ENCODE measurements around the gene PANK1. TPM values are rescaled to one million over a fixed set of nuclear protein-coding genes. Genes with fewer than 3 reads are reported as not detected.
"Not testable (repeated sequence)": the region's sequence is repeated elsewhere in the genome, so short reads cannot be mapped to it uniquely, and the experiment has no call there.

The PANK1 gene
- total RNA-seq, 2 donors from 2014 or later = 1.6 to 5.3 TPM

DNA sequence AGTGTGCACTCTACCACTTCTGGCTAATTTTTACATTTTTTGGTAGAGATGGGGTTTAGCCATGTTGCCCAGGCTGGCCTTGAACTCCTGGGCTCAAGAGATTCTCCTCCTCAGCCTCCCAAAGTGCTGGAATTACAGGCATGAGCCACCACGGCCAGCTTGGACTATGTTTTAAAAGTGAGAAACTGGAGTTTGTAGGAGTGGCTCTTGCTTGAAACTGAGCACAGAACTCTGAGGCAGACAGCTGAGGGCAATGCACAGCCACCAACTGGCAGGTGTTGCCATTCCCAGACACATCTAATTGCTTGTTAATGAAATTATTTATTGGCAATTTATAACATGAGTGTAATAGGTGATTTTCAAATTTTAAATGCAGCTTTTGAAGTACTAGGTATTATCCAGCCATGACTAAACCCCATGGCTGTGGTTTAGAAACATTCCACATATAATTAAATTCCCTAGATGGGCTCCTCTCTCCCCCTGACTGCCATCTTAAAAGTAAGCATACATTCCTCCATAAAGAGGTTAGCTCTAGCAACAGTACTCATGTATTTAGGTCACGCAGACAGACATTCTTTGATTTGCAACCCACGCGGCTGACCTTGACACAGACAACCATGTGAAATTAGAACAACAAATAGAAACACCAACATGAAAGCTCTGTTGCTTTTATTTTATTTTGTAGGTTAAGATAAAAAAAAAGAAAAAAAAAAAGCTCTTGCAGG is 19.8 kb downstream of the PANK1 start:
- Mint-ChIP-seq H3K27me3 (ENCODE audit: low read depth) (no peaks in the 10 kb centered on the region), H3K36me3 (ENCODE audit: insufficient read depth in 2 of 2) (peaks cover 3 to 4% of the 10 kb centered on the region in 2 donors), H3K27ac (no peak overlapping the region), H3K4me3 (no peak overlapping the region), H3K9me3 (peaks cover 2 to 4% of the 10 kb centered on the region in 2 donors), H3K4me1 (ENCODE audit: low read depth) (no peaks in the 10 kb centered on the region)
- DNase-seq (no peak), ATAC-seq (replicated peaks in 1 of 2) (no peak)

GRCh38 chr10:89624020-89624419 is 21.0 kb downstream of the PANK1 start:
- no peak overlapping the region for H3K4me3 Mint-ChIP-seq
- peaks cover 2 to 4% of the 10 kb centered on the region in 2 donors for H3K9me3 Mint-ChIP-seq
- peaks cover 3 to 4% of the 10 kb centered on the region in 2 donors for H3K36me3 Mint-ChIP-seq (ENCODE audit: insufficient read depth in 2 of 2)
- no peaks in the 10 kb centered on the region for H3K4me1 Mint-ChIP-seq (ENCODE audit: low read depth)
- no peak overlapping the region for H3K27ac Mint-ChIP-seq
- DNase-seq (no peak), ATAC-seq (replicated peaks in 1 of 2) (no peak)
- H3K27me3 Mint-ChIP-seq (ENCODE audit: low read depth) = no peaks in the 10 kb centered on the region

DNA sequence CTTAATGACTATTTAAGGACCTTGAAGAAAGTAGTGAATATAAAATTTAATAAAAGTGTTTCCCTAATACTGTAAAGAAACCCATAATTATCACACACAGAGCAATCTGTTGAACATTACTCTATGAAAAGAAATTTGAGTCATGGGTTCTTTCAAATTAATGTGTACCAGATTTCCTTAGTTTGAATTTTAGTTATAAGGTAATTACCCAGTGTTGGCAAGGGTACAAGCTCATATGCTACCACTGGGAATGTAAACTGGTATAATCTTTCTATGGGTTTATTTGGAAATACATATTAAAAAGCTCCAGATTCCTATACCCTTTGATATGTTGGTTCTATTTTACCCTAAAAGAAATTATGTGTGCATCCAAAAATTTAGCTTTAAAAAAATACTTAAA is 22.9 kb downstream of the PANK1 start:
- no peak overlapping the region for H3K27ac Mint-ChIP-seq
- peaks cover 3% of the 10 kb centered on the region for H3K4me1 Mint-ChIP-seq (ENCODE audit: low read depth)
- DNase-seq (no peak), ATAC-seq (replicated peaks in 1 of 2) (no peak)
- peaks cover 2 to 4% of the 10 kb centered on the region in 2 donors for H3K9me3 Mint-ChIP-seq
- peaks cover 3 to 4% of the 10 kb centered on the region in 2 donors for H3K36me3 Mint-ChIP-seq (ENCODE audit: insufficient read depth in 2 of 2)
- no peak overlapping the region for H3K4me3 Mint-ChIP-seq
- H3K27me3 Mint-ChIP-seq (ENCODE audit: low read depth) = no peaks in the 10 kb centered on the region

DNA sequence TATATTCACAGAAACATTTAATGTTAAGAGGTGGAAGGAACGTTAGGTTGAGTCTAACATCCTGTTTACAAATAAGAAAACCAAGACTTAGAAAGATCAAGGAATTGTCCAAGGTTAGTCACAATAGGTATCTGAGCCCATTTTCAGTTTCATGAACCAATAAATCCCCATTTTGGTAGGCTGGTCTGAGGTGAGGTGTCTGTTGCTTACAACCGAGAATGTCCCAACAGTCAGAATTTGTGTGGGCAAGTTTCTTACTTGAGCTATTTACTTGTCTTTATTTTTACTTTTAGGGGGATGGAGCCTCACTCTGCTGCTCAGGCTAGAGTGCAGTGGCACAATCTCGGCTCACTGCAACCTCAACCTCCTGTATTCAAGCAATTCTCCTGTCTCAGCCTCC is 23.6 kb downstream of the PANK1 start:
- Mint-ChIP-seq H3K36me3 (ENCODE audit: insufficient read depth in 2 of 2) (peaks cover 3 to 4% of the 10 kb centered on the region in 2 donors), H3K4me3 (no peak overlapping the region), H3K27ac (no peak overlapping the region), H3K27me3 (ENCODE audit: low read depth) (no peaks in the 10 kb centered on the region), H3K9me3 (peaks cover 2 to 4% of the 10 kb centered on the region in 2 donors), H3K4me1 (ENCODE audit: low read depth) (peaks cover 3% of the 10 kb centered on the region)
- ATAC-seq (replicated peaks in 1 of 2) = no peak
- DNase-seq = no peak

GRCh38 chr10:89620296-89620695 is 24.7 kb downstream of the PANK1 start:
- not testable (repeated sequence) for DNase-seq; H3K27ac Mint-ChIP-seq; H3K4me1 Mint-ChIP-seq (ENCODE audit: low read depth); ATAC-seq (replicated peaks in 1 of 2); H3K27me3 Mint-ChIP-seq (ENCODE audit: low read depth); H3K4me3 Mint-ChIP-seq; H3K36me3 Mint-ChIP-seq (ENCODE audit: insufficient read depth in 2 of 2); H3K9me3 Mint-ChIP-seq

- Mint-ChIP-seq H3K9me3 (peaks cover 2 to 4% of the 10 kb centered on the region in 2 donors), H3K4me3 (no peak overlapping the region), H3K27me3 (ENCODE audit: low read depth) (no peaks in the 10 kb centered on the region), H3K36me3 (ENCODE audit: insufficient read depth in 2 of 2) (peaks cover 3 to 4% of the 10 kb centered on the region in 2 donors), H3K4me1 (ENCODE audit: low read depth) (peaks cover 18% of the 10 kb centered on the region), H3K27ac (no peak overlapping the region)
- no peak for ATAC-seq (replicated peaks in 1 of 2)
- DNase-seq = no peak
Measured at GRCh38 chr10:89615824-89616223, 29.2 kb downstream of the PANK1 start.

DNA sequence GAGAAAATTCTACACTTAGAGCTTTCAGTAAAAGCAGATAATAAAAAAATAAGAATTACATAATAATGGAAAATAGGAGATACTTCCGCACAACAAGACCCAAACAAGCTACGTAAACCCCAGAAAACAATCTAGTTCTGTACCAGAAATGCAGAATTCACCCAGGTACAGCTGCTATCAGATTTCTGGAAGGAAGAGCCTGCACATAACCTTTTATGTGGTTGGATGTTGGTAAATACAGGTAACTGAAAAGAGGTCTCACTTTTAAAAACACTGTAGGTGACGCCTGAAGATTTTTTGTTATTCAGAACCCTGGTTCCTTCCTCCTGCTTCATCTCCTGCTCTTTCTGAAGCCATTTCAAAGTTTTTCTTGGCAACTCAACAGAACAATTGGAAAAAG is 29.9 kb downstream of the PANK1 start:
- DNase-seq = no peak
- Mint-ChIP-seq H3K4me1 (ENCODE audit: low read depth) (peaks cover 21% of the 10 kb centered on the region), H3K27ac (no peak overlapping the region), H3K36me3 (ENCODE audit: insufficient read depth in 2 of 2) (no peaks in the 10 kb centered on the region), H3K27me3 (ENCODE audit: low read depth) (no peaks in the 10 kb centered on the region), H3K9me3 (no peaks in the 10 kb centered on the region), H3K4me3 (no peak overlapping the region)
- no peak for ATAC-seq (replicated peaks in 1 of 2)

GRCh38 chr10:89613582-89613981 is 31.5 kb downstream of the PANK1 start:
- no peaks in the 10 kb centered on the region for H3K36me3 Mint-ChIP-seq (ENCODE audit: insufficient read depth in 2 of 2)
- ATAC-seq (replicated peaks in 1 of 2) (no peak), DNase-seq (no peak)
- H3K9me3 Mint-ChIP-seq = no peaks in the 10 kb centered on the region
- H3K27ac Mint-ChIP-seq = no peak overlapping the region
- peaks cover 30% of the 10 kb centered on the region for H3K4me1 Mint-ChIP-seq (ENCODE audit: low read depth)
- no peaks in the 10 kb centered on the region for H3K27me3 Mint-ChIP-seq (ENCODE audit: low read depth)
- no peak overlapping the region for H3K4me3 Mint-ChIP-seq

DNA sequence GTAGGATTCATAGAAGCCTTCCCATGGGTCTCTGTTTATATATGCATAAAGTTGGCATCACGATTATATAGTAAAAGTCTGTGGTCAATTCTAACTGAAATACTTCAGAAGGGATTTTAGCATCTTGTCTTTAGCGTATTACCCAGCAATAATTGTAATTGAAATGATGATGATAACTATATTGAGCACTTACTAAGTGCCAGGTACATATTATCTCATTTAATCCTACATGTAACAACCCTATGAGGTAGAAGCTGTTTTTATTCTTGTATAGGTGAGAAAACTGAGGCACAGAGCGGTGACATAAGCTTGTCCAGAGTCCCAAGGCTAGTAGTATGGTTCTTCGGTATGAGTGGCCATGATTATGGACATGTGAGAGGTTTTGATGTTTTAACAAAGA is 33.8 kb downstream of the PANK1 start:
- no peak overlapping the region for H3K27ac Mint-ChIP-seq
- H3K9me3 Mint-ChIP-seq = no peaks in the 10 kb centered on the region
- ATAC-seq (replicated peaks in 1 of 2) (no peak), DNase-seq (no peak)
- no peaks in the 10 kb centered on the region for H3K36me3 Mint-ChIP-seq (ENCODE audit: insufficient read depth in 2 of 2)
- no peaks in the 10 kb centered on the region for H3K27me3 Mint-ChIP-seq (ENCODE audit: low read depth)
- H3K4me1 Mint-ChIP-seq (ENCODE audit: low read depth) = peaks cover 27% of the 10 kb centered on the region
- H3K4me3 Mint-ChIP-seq = no peak overlapping the region

DNA sequence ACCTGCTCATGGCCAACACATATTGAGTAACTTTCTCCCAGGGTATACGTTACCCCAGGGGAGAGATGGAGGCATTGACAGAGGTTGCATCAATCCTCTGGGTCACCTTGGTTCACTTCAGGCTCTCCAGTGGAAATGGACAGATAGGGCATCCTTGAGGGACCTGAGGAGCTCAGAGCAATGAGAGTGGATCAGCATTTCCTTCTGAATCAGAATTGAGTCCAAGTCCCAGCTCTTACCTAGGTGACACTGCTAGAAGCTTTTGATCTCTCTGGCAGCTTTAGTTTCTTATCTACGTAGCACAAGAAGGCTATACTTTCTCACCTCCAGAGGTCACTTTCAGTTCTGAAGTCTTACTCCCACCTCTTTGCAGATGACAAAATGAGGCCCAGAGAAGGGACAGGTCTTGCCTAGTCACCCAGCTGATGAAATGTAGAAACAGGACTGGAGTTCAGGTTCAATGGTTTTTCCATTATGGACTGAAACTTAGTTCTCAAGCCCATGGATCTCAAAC is 35.2 kb downstream of the PANK1 start:
- peak overlapping the region; percentile 34 for H3K27ac Mint-ChIP-seq
- peak; percentile 87 to 95 for ATAC-seq (replicated peaks in 1 of 2)
- H3K4me3 Mint-ChIP-seq = peak overlapping the region in 1 of 2 donors; percentile 37
- no peaks in the 10 kb centered on the region for H3K27me3 Mint-ChIP-seq (ENCODE audit: low read depth)
- H3K9me3 Mint-ChIP-seq = no peaks in the 10 kb centered on the region
- H3K36me3 Mint-ChIP-seq (ENCODE audit: insufficient read depth in 2 of 2) = no peaks in the 10 kb centered on the region
- DNase-seq = peak; percentile 3 to 13
- H3K4me1 Mint-ChIP-seq (ENCODE audit: low read depth) = peaks cover 16% of the 10 kb centered on the region

DNA sequence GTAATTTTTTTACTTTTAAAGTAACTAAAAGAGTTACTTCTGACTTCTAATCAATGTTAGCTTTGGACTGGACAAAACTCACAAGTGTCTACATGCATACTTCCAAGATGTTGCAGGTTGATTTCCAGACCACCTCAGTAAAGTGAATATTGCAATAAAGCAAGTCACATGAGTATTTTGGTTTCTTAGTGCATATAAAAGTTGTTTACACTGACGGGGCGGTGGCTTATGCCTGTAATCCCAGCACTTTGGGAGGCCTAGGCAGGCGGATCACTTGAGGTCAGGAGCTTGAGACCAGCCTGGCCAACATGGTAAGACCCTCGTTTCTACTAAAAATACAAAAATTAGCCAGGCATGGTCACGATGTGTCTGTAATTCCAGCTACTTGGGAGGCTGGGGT is 40.8 kb downstream of the PANK1 start:
- H3K4me1 Mint-ChIP-seq (ENCODE audit: low read depth) = no peaks in the 10 kb centered on the region
- H3K27ac Mint-ChIP-seq = no peak overlapping the region
- no peak for DNase-seq
- no peaks in the 10 kb centered on the region for H3K9me3 Mint-ChIP-seq
- H3K27me3 Mint-ChIP-seq (ENCODE audit: low read depth) = no peaks in the 10 kb centered on the region
- no peak for ATAC-seq (replicated peaks in 1 of 2)
- no peak overlapping the region for H3K4me3 Mint-ChIP-seq
- no peaks in the 10 kb centered on the region for H3K36me3 Mint-ChIP-seq (ENCODE audit: insufficient read depth in 2 of 2)

DNA sequence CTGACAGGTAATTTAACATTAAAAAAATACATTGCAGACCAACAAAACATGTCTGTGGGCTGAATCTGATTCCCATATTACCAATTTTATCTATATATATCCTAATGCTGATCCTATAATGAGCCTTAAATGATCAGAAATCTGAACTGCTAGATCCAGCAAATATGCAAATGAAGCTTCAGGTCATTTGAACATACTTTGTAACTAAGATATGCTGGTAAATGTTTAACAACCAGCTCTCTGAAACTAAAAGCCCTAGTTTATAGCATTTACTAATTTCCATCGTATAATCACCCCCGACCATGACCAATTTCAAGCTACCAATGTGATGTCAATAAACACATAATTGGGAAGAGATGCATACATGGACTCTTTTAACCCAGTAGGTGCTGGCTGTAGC is 42.1 kb downstream of the PANK1 start:
- Mint-ChIP-seq H3K4me3 (no peak overlapping the region), H3K27me3 (ENCODE audit: low read depth) (no peaks in the 10 kb centered on the region), H3K4me1 (ENCODE audit: low read depth) (no peaks in the 10 kb centered on the region), H3K36me3 (ENCODE audit: insufficient read depth in 2 of 2) (no peaks in the 10 kb centered on the region), H3K27ac (no peak overlapping the region), H3K9me3 (no peaks in the 10 kb centered on the region)
- ATAC-seq (replicated peaks in 1 of 2) (no peak), DNase-seq (no peak)

DNA sequence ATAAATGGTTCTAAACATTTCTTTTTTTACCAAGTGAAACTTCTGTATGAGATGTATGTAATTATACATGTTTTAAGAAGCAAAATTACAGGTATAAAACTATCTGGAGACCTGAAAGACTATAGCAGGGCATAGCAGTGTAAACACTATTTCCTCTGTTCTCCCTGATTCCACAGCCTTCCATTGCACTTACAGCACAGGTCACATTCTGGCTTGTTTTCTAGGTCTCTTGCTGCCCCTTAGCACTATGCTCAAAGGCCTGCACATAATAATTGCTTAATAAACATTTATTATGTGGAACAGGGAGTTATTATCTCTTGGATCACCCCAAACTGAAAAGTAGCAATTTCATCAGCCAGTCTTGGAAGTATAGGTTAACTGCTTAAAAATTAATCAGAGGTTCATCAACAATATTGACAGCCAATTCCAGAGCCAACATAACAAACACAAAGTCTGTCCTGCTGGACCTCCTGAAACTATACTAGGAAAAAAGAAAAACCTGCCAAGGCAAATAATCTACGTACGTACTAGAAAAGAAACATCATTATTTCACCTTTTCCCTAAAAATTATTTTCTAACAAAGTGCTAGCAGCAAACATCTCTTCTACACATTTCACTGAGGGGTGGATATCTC is 43.2 kb downstream of the PANK1 start:
- Mint-ChIP-seq H3K27me3 (ENCODE audit: low read depth) (no peaks in the 10 kb centered on the region), H3K27ac (no peak overlapping the region), H3K36me3 (ENCODE audit: insufficient read depth in 2 of 2) (no peaks in the 10 kb centered on the region), H3K4me1 (ENCODE audit: low read depth) (no peaks in the 10 kb centered on the region), H3K4me3 (no peak overlapping the region), H3K9me3 (no peaks in the 10 kb centered on the region)
- no peak for DNase-seq
- no peak for ATAC-seq (replicated peaks in 1 of 2)
